Muscle layer of duodenum (tissue), 2 donors: ENCODE measurements around the gene ZDHHC9.
A peak's percentile ranks its signal among the peaks of the same experiment; 100 is the strongest.

ENCODE experiments used
- H3K27ac ChIP-seq: one replicate; pipeline ENCODE4 v1.7.0; 2013; ENCODE audit warnings: mild to moderate bottlenecking, low read length
- H3K27me3 ChIP-seq: one replicate; pipeline ENCODE4 v1.7.0; 2013; ENCODE audit warnings: low read depth, mild to moderate bottlenecking, control low read depth, low read length
- H3K36me3 ChIP-seq, 2 donors: one replicate each; pipeline ENCODE4 v1.7.0; 2013; ENCODE audit warnings: low read length in 2 of 2, control low read depth in 1 of 2, mild to moderate bottlenecking in 1 of 2; ENCODE audit not compliant: insufficient read depth in 2 of 2, control insufficient read depth in 1 of 2
- H3K4me1 ChIP-seq, 2 donors: one replicate each; pipeline ENCODE4 v1.7.0; 2013; ENCODE audit warnings: low read length in 2 of 2, mild to moderate bottlenecking in 2 of 2, control low read depth in 1 of 2, moderate library complexity in 1 of 2; ENCODE audit not compliant: insufficient read depth in 2 of 2, control insufficient read depth in 1 of 2
- H3K4me3 ChIP-seq, 2 donors: one replicate each; pipeline ENCODE4 v1.7.0; 2013; ENCODE audit warnings: low read length in 2 of 2, low read depth in 1 of 2, mild to moderate bottlenecking in 1 of 2
- H3K9me3 ChIP-seq, 2 donors: one replicate each; pipeline ENCODE4 v1.7.0; 2013; ENCODE audit warnings: low read length in 2 of 2, control low read depth in 1 of 2, mild to moderate bottlenecking in 1 of 2; ENCODE audit not compliant: control insufficient read depth in 1 of 2
- donor health status: healthy.

Gene ZDHHC9

DNA sequence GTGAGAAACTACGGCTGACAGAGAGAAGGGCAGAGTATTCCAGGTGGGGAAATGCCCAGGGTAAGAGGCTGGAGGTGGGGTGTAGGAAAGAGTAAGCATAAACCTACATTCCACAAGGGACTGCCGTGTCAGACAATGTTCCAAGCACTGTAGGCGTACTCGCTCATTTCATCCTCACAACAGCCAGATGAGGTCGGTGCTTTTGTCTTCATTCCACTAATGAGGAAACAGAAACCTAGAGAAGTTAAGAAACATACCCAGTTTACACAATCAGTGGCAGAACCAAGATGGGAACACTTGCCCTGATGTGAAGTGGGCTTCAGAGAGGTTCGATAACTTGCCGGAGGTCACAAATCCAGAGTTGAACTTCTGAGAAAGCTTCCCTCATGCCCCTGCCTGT is 59.3 kb downstream of the ZDHHC9 start:
- Histone ChIP-seq H3K4me1 (no peaks in the 10 kb centered on the region), H3K9me3 (no peaks in the 10 kb centered on the region), H3K27me3 (no peaks in the 10 kb centered on the region), H3K27ac (no peak overlapping the region), H3K36me3 (no peaks in the 10 kb centered on the region), H3K4me3 (no peak overlapping the region)

GRCh38 chrX:129783291-129783713 is 60.4 kb downstream of the ZDHHC9 start:
- Histone ChIP-seq H3K9me3 (no peaks in the 10 kb centered on the region), H3K36me3 (no peaks in the 10 kb centered on the region), H3K27me3 (no peaks in the 10 kb centered on the region), H3K4me3 (no peak overlapping the region), H3K27ac (no peak overlapping the region), H3K4me1 (no peaks in the 10 kb centered on the region)

GRCh38 chrX:129782706-129783105 is 61.0 kb downstream of the ZDHHC9 start:
- Histone ChIP-seq H3K9me3 (no peaks in the 10 kb centered on the region), H3K27me3 (no peaks in the 10 kb centered on the region), H3K4me3 (no peak overlapping the region), H3K4me1 (no peaks in the 10 kb centered on the region), H3K36me3 (no peaks in the 10 kb centered on the region), H3K27ac (no peak overlapping the region)

DNA sequence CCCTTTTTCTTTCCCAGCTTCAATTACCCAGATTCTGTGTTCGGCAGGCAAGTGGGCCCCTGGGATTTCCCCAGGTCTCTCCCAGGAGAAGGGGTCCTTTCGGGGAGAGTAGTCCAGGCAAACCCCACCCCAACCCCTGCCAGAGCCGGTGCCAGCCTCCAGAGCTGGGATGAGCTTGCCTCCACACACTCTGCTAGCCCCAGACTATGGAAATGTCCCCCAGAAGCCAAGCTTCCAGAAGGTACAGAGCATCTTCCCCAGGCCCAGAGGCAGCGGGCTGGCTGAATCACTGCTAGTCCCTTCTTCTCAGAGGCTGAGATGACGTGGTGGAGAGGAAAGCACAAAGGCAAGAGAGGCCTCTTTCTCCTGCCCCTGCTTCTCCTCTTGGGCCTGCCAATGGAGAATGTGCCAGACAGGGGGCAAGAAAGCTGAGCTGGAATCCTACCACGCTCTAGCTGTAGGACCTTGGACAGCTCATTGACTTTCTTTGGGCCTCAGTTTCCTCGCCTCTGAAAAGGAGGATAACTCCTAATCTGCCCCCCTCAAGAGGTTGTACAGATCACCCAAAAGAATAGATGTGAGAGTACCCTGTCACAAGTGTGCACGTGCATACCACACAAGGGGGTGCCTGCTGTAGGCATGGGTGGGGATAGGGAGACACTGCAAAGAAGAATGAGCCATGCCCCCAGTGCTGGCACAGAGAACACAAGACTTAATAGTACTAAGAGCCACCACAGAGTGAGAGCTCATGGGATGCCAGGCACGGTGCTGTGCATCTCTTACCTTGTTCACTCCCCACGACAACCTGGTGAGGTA is 61.8 kb downstream of the ZDHHC9 start:
- no peaks in the 10 kb centered on the region for H3K9me3 ChIP-seq
- H3K4me3 ChIP-seq = peak overlapping the region in 1 of 2 donors; percentile 11
- H3K36me3 ChIP-seq = no peaks in the 10 kb centered on the region
- no peaks in the 10 kb centered on the region for H3K27me3 ChIP-seq
- peaks cover 0 to under 1% of the 10 kb centered on the region in 2 donors for H3K4me1 ChIP-seq
- H3K27ac ChIP-seq = no peak overlapping the region

- no peaks in the 10 kb centered on the region for H3K9me3 ChIP-seq
- H3K4me3 ChIP-seq = peak overlapping the region; percentile 37 to 39
- H3K27ac ChIP-seq = peak overlapping the region; percentile 67
- H3K4me1 ChIP-seq = peaks cover 0 to 5% of the 10 kb centered on the region in 2 donors
- no peaks in the 10 kb centered on the region for H3K27me3 ChIP-seq
- H3K36me3 ChIP-seq = no peaks in the 10 kb centered on the region
Measured at GRCh38 chrX:129781134-129781672, 62.5 kb downstream of the ZDHHC9 start.

GRCh38 chrX:129780441-129781105 is 63.1 kb downstream of the ZDHHC9 start:
- no peaks in the 10 kb centered on the region for H3K36me3 ChIP-seq
- H3K27me3 ChIP-seq = no peaks in the 10 kb centered on the region
- H3K27ac ChIP-seq = peak overlapping the region; percentile 67
- peak overlapping the region; percentile 37 to 39 for H3K4me3 ChIP-seq
- H3K4me1 ChIP-seq = peaks cover 0 to 5% of the 10 kb centered on the region in 2 donors
- H3K9me3 ChIP-seq = no peaks in the 10 kb centered on the region

GRCh38 chrX:129779747-129780146 is 63.9 kb downstream of the ZDHHC9 start, which contains the start of gene SASH3:
TSS of gene SASH3 (plus strand) at chrX:129779949. CDS start at chrX:129780098, 149 bp downstream.
- H3K4me1 ChIP-seq = peaks cover 0 to 5% of the 10 kb centered on the region in 2 donors
- H3K27me3 ChIP-seq = no peaks in the 10 kb centered on the region
- H3K27ac ChIP-seq = peak within 1 kb of the TSS; percentile 67
- no peaks in the 10 kb centered on the region for H3K36me3 ChIP-seq
- no peaks in the 10 kb centered on the region for H3K9me3 ChIP-seq
- peak within 1 kb of the TSS; percentile 37 to 39 for H3K4me3 ChIP-seq

DNA sequence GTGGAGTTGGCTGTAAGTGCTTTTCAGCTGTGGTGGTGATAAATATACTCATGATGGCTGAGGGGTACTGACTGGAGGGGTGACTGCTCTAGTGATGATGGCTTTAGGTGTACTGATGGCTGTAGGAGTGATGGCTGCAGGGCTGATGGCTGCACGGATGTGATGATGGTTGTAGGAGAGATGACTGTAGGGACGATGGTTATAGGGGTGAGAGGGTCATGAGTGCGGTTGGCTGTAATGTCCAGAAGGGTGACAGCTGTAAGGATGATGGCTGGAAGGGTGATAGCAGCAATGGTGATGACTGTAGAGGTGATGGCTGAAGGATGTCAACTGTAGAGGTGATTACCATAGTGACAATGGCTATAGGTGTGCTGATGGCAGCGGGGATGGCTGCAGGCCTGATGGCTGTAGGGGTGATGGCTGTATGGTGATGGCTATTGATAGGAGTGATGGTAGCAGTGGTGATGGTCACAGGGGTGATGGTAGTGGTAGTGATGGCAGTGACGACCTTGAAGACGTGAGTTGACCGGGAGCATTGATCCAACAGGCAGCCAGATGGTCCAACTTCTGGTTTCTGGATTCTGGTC is 64.5 kb downstream of the ZDHHC9 start:
- no peaks in the 10 kb centered on the region for H3K36me3 ChIP-seq
- peaks cover 0 to 5% of the 10 kb centered on the region in 2 donors for H3K4me1 ChIP-seq
- no peak overlapping the region for H3K4me3 ChIP-seq
- no peaks in the 10 kb centered on the region for H3K27me3 ChIP-seq
- H3K9me3 ChIP-seq = no peaks in the 10 kb centered on the region
- no peak overlapping the region for H3K27ac ChIP-seq

- Histone ChIP-seq H3K4me3 (no peak overlapping the region), H3K36me3 (no peaks in the 10 kb centered on the region), H3K4me1 (peaks cover 0 to 5% of the 10 kb centered on the region in 2 donors), H3K9me3 (no peaks in the 10 kb centered on the region), H3K27me3 (no peaks in the 10 kb centered on the region), H3K27ac (peak overlapping the region; percentile 72)
Measured at GRCh38 chrX:129777218-129778030, 66.3 kb downstream of the ZDHHC9 start.

DNA sequence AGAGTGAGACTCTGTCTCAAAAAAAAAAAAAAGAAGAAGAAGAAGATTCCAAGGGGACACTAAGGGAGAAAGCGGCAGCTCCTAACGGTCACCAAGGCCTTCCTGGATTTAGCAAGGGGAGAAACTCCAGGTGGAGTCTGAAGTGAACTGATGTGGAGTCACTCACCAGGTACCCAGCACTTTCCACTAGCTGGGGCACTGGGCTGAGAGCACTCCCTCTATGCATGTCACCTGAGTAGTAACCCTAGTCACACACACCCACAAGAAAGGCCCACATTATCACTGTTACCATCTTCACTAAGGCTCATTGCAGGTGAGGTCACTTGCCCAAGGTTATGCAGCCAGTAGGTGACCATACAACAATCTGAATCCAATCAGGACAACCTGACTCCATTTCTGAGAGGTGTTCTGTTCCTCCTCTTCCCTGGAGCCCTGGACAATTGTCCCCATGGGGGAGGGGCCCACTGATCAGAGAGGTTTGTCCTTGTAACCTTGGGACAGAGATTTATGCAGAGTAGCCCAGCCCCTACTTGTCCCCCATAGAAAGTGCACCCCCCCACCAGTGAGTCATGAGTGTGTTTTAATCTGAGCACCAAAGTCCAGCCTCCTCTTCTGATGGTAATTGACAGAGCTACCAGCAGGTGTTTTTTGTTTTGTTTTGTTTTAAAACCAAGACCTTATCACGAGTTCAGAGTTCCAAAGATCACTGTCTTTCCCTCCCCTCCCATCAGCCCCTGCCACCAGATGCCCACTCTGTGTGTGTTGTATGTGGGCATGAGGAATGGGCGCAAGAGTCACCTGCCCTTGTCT is 69.8 kb downstream of the ZDHHC9 start:
- peaks cover 0 to 5% of the 10 kb centered on the region in 2 donors for H3K4me1 ChIP-seq
- no peaks in the 10 kb centered on the region for H3K27me3 ChIP-seq
- peak overlapping the region; percentile 75 for H3K27ac ChIP-seq

More for the DNA sequence above, 69.8 kb downstream of the ZDHHC9 start:
- H3K4me3 ChIP-seq = no peak overlapping the region
- H3K9me3 ChIP-seq = no peaks in the 10 kb centered on the region
- H3K36me3 ChIP-seq = no peaks in the 10 kb centered on the region
